GM23338 (cell line): ENCODE results near the gene RAPGEF5.

Source experiments
- CREB1 ChIP-seq: fragments of 250-450 bp; sonication (Bioruptor Pico); IDR thresholded peaks from 2 replicates; pipeline ENCODE4 v1.5.0; 2020; ENCODE audit warnings: low read depth, mild to moderate bottlenecking, moderate library complexity
- CTCF ChIP-seq, 2 experiments: fragments of 200-600 bp in 1 of 2; sonication (generic) in 1 of 2; conservative IDR thresholded peaks; 2 replicates each; pipeline versions ENCODE4 v1.5.1 to v1.6.1; 2016 to 2017; ENCODE audit warnings: antibody characterized with exemption in 2 of 2, low read depth in 2 of 2, mild to moderate bottlenecking in 2 of 2, moderate library complexity in 1 of 2
- EZH2 ChIP-seq: fragments of 200-600 bp; sonication (generic); IDR thresholded peaks from one replicate; pipeline ENCODE4 v1.8.0; 2017; ENCODE audit warnings: antibody characterized with exemption, mild to moderate bottlenecking, low read depth; ENCODE audit not compliant: unreplicated experiment
- EZH2phosphoT487 ChIP-seq: fragments of 200-600 bp; sonication (generic); IDR thresholded peaks from one replicate; pipeline ENCODE4 v1.8.1; 2018; ENCODE audit warnings: antibody characterized with exemption; ENCODE audit not compliant: unreplicated experiment
- JUNB ChIP-seq: IDR thresholded peaks from one replicate; pipeline ENCODE4 v1.6.1; 2016; ENCODE audit warnings: antibody characterized with exemption; ENCODE audit not compliant: unreplicated experiment
- NANOG ChIP-seq: IDR thresholded peaks from 2 replicates; pipeline ENCODE4 v1.6.1; 2016; ENCODE audit warnings: antibody characterized with exemption, borderline replicate concordance
- POLR2AphosphoS5 ChIP-seq: IDR thresholded peaks from 2 replicates; pipeline ENCODE4 v1.6.1; 2016; ENCODE audit warnings: antibody characterized with exemption, low read depth
- REST ChIP-seq: IDR thresholded peaks from one replicate; pipeline ENCODE4 v1.6.1; 2018; ENCODE audit warnings: antibody characterized with exemption; ENCODE audit not compliant: unreplicated experiment
- STAT1 ChIP-seq: IDR thresholded peaks from one replicate; pipeline ENCODE4 v1.6.1; 2016; ENCODE audit warnings: antibody characterized with exemption; ENCODE audit not compliant: unreplicated experiment
- ZNF114 ChIP-seq: fragments of 250-450 bp; sonication (Bioruptor Pico); IDR thresholded peaks from 2 replicates; pipeline ENCODE4 v1.5.0; 2020; ENCODE audit warnings: mild to moderate bottlenecking, moderate library complexity
- ZNF331 ChIP-seq: fragments of 250-450 bp; sonication (Bioruptor Pico); IDR thresholded peaks from 2 replicates; pipeline ENCODE4 v1.5.0; 2020; ENCODE audit warnings: low read depth, mild to moderate bottlenecking, moderate library complexity

- TF ChIP-seq ZNF114 (CRISPR knock-in tag) (no peak), CTCF (conservative IDR thresholded peaks at IDR 0.05; ENCODE audit: low read depth in 2 of 2) (no peak), POLR2AphosphoS5 (no peak), REST (no peak), EZH2 (no peak), EZH2phosphoT487 (no peak), JUNB (no peak), ZNF331 (CRISPR knock-in tag) (no peak), CREB1 (CRISPR knock-in tag) (no peak), STAT1 (no peak), NANOG (no peak)
These were observed 25.2 kb downstream of the RAPGEF5 start for GRCh38 chr7:22331704-22332103.
